ENCODE results near the gene ACVR1.
"Not testable (repeated sequence)": the region's sequence is repeated elsewhere in the genome, so short reads cannot be mapped to it uniquely, and the experiment has no call there.

ACVR1 gene

DNA sequence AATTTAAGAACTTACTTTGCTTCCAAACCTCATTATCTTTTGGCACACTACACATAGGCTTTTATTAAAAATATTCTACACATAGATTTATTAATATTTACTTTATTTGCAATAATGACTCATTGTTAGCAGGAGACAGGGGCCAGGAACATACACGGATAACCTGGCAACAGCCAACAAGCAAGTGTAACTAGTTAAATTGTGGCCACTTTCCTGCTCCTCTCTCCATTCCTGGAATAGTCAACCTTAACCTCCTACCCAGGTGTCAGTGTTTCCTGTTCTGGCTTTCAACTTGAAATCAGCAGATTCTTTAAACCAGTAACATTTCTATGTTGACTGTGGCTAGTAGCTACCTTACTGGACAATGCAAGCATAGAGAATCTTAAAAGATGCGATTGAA, 26.5 kb downstream of the ACVR1 start:
- no peak for DNase-seq

DNA sequence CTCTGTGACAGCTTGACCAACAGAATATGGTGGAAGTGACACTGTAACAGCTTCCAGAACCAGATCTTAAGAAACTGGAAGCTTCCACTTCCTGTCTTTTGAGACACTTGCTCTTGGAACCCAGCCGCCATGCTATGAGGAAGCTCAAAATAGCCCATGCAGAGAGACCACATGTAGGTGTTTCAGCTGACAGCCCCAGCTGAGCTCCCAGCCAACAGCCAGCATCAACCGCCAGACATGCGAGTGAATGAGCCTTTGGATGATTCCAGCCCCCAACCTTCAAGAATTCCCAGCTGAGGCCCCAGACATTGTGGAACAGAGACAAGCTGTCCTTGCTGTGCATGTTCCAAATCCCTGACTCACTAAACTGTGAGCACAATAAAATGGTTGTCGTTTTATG, 27.9 kb downstream of the ACVR1 start:
- no peak for DNase-seq

DNA sequence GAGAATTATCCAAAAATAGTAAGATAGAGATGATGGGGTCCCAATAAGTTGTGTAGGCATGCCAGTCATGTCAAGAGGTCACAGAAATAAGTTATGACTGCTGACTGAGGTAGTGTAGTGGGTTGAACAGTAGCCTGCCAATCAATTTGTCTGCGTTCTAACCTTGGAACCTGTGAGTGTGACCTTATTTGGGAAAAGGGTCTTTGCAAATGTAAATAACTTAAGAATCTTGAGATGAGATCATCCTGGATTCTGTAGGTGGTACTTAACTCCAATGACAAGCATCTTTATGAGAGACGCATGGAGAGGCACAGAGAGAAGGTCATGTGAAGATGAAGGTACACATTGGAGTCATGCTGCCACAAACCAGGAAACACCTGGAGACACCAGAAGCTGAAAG, 31.0 kb downstream of the ACVR1 start:
- DNase-seq: no peak

DNA sequence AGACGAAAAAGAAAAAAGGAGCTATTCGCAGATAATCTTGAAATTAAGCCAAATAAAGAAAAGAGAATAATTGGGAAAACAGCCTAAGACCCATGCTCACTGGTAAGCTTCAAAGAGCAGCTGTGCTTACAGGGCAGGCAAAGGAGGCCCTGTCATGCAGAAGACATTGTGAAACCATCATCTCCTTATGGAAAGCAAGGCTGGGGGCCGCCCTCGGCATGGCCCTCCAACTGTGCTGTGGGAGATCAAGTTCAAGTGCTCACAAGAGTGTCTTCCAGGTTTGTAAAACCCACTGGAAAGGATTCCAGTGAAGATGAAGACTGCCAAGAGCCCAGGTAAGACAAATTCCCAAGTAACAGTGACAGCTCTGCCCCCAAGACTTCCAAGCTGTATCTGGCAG, 32.2 kb downstream of the ACVR1 start:
- peak; percentile 5 to 28 for DNase-seq

DNA sequence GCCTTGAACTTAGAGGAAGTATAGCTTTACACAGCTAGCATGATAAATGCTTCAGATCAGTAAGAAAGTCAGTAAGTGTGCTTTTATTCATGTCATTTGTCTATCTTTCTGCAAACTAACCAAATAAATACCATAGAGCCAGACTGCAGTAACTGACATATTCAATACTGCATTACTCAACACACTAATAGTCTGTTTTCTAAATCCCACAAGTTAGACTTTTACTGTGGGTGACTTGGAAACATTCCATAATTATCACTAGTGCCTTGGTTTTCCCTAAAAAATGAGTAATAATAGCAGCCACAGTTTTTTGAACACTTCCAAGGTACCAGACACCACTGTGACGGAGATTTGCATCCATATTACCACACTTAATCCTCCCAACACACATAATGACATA, 33.0 kb downstream of the ACVR1 start:
- no peak for DNase-seq

DNA sequence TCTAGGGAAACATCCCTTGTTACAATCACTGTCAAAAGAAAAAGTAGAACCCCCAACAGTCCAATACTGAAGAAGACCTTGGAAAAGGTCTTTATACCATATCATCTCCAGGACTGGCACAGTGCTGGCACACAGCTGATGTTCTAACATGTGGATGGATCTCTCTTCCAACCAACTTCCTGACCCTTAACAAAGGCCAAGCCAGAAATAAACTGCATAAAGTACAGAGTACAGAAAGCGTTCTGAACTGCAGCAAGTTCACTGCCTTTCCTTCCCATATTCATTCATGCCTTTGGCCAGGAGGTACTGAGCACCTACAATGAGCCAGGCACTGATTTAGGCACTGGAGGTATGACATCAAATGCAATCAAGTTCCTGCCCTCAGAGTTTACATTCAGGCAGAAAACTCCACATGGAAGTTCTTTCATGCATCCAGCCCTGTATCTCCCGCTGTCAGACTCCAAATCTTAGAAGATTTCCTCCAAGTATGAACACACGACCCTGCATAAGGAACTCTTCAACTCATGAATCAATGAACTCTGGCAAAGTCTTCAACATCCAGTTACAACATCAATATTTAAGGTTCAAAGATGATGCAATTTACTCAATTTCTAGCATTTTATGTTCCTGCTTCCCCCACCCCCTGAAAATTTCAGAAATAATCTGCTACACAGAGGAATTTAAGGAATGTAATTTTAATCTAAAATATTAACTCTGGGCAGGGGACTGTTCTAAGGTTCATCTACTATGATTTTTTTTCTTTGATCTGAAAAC, 33.8 kb downstream of the ACVR1 start:
- DNase-seq: no peak

DNA sequence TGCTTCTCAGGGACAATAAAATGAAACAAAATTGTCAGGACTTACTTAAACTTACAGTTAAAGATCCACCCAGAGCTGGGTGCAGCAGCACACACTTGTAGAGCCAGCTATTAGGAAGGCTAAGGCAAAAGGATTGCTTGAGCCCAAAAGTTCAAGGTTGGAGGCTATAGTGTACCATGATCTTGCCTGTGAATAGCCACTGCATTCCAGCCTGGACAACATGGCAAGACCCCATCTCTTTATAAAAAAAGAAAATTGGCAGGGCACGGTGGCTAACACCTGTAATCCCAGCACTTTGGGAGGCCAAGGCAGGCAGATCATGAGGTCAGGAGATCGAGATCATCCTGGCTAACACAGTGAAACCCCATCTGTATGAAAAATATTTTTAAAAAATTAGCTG, 34.6 kb downstream of the ACVR1 start:
- no peak for DNase-seq

DNA sequence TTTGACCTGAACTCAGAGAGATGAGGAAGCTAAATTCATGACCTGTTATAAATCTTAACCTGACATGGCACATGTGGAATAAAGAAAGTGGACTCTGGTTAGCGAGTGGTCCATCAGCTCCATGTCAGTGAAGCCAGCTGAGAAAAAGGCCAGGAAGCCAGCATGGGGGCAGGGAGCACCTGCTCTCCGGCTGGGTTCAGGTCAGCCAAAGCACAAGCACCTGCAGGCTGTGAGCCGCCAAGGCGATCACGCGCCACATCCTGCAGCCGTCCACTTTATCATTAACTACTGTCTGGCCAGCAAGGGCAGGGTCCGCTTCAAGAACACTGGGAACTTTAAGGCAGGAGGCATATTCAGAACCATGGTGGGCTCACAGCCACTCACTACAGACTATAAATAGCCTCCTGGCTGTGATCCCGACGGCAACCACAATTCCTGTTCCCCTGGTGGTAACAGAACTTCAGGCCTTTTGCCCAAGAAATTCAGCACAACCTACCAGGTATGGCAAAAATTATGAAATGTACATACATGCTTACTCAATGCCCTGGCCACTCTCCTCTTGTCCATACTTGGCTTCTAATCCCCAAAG, 35.5 kb downstream of the ACVR1 start:
- DNase-seq: no peak

DNA sequence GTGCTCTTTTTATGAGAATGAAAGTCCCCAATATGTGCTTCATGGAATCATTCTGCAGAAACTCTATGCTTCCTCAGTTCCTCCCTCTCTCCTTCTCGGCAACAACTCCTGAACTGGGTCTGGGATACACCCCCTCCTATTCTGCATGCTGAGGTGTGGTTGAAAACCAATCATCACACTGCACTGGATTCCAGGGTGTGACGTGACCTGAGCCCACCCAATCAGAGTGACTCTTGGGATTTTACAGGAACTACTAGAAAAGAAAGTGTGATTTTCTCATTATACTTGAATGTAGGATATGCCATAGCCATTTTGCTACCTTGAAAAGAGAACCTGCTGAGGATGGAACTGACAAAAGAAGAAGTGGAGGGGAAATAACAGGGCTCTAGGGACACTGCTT, 36.3 kb downstream of the ACVR1 start:
- DNase-seq: peak in 1 of 2 experiments; percentile 16

DNA sequence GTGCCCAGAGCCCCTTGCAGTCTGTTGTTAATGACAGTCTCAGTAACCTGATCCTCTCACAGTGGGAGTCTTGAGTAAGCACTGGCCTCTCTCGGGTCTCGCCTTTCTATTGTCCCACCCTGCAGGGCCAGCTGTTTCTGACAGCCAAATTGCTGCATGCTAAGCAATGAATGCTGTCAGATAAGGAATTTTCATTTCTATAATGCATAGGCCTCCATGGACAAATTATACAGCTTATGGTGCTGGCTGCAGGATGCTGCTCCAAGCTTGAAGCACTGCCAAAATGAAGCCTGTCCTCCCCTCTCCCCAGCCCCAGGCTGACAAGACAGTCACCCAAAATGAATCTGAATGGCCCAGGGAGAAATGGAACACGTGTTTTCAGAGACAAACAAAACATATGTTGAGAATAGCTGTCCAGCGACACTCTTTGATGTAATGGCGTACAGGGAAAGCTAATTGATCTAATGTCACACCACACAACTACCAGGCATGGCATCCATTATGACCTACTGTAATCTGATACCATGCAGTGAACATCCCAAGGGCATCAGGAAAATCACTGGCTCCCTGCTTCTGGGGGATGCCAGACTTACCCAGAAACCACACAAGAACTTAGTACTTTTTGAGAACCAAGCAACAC, 36.8 kb downstream of the ACVR1 start:
- DNase-seq: peak; percentile 89 to 96

DNA sequence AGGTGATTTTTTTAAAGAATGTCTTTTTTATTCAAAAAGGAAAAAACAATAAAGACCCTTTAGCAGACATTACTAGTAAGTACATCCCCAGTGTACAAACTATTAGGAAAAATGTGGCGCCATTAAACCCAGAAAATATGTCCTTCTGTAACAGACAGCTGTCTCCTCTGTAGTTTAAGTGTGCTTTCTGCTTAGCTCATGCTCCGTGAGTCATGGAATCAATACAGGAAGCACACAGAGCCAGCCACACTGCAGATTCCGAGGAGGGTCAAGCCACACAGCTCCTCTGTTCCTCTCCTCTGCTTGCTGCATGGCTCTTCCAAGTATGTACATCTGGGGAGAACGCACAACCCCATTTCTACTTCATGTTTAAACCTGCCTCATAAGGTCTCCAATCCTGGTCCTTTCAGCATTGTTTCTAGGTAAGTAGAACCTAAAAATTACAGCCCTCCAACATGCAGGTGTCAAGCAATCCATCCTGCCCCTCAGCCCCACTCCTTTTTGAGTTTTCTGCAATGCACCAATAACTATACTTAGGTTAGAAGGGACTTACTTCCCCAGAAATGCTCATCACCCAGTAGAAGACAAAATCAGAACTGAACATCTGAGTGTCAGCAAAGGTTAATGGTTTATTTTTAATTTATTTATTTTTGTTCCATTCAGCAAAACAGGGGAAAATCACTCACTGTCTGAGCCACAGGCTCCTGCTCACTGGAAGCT, 37.5 kb downstream of the ACVR1 start:
- DNase-seq: peak; percentile 40 to 72

DNA sequence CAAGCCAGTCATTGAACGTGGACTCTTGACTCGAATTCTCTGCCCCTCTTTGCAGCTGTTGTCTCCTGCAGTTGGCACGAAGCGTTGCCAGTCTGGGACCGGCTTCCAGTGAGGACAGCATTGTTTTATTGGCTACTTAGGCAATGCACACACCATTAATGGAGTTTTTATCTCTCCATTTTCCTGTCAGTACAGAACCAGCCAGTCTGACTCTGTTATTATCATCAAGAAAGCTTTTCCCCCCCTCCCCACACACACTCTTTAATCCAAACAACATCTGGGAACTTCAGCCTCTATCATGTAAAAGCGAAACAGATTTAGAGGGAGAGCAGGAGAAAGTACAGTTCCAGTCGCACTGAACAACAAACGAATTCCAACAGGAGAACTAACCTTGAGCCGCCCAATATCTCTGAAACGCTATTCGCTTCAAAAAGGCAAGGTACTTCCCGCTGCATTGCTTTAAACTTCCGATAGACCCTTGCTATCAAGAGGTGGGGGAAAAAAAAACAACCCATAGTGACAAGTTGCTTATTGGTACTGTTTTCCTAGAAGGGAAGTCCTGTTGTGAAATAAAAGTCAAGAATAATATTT, 38.2 kb downstream of the ACVR1 start:
- DNase-seq: peak; percentile 68 to 73

DNA sequence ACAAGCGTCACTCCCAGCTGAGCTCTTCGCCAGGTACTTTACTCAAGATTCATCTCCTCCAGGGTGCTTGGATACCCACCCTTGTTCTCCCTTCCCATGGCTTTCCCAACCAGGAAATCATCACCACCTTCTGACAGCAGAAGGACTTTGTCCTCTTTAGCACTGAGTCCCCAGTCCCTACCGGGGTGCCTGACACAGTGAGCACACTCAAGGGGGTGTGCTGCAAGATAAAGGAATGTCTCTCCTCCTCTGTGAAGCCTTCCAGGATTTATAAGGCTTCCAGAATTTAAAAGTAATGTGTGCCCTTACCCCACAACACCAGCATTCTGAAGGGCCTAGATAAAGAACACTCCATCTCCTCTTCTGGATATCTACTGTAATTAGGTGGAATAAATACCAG, 39.6 kb downstream of the ACVR1 start:
- no peak for DNase-seq

DNA sequence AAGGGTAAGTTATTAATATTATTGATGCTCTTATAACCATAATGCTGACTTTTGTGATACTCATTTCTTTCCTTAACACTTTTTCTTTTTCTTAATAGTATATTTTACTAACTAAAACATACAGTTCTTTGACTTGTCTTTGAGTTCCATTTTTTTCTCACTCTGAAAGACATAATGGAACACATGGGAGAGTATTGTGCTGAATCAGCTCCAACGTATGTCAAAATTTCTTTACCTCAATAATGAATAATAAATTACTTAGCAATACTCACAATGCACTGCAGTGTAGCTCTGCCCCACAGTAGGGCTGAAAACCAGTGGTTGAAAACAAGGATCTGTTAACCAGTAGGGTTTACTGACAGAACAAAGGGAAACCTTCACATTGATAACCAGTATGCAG, 40.7 kb downstream of the ACVR1 start:
- no peak for DNase-seq

DNA sequence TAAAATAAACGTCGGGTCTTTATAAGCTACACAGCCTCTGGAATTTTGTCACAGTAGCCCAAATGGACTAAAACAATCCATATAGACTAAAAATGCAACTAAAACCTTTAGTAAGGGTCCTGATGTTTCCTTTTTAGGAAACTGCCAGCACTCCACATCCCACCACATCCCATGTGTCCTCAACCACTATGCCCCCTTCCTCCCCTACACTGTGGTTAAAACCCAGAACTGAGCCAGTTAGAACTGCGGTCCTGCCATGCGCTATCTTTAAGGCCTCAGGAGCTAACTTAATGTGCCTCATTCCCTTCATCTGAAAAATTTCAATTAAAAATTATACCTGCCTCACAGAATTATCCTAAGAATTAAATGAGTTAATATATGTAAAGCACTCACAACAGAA, 41.1 kb downstream of the ACVR1 start:
- DNase-seq: no peak

DNA sequence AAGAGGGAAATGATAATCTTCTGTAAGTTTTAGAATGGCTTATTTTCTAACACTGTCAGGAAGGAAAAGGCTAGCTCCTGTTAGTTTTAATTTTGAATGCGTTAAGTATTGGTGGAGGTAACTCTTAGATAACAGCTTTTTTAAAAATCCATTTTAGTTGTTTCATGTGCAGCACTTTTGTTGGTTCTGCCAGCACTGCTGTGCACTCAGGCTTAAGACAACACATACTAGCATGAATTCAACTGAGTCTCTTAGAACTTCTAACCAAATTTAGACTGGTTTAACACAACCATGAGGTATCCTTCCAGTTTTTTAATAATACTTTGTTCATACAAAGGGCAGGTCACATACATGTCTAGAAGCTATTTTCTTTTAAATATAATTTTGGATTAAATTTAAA, 42.4 kb downstream of the ACVR1 start:
- DNase-seq: no peak

DNA sequence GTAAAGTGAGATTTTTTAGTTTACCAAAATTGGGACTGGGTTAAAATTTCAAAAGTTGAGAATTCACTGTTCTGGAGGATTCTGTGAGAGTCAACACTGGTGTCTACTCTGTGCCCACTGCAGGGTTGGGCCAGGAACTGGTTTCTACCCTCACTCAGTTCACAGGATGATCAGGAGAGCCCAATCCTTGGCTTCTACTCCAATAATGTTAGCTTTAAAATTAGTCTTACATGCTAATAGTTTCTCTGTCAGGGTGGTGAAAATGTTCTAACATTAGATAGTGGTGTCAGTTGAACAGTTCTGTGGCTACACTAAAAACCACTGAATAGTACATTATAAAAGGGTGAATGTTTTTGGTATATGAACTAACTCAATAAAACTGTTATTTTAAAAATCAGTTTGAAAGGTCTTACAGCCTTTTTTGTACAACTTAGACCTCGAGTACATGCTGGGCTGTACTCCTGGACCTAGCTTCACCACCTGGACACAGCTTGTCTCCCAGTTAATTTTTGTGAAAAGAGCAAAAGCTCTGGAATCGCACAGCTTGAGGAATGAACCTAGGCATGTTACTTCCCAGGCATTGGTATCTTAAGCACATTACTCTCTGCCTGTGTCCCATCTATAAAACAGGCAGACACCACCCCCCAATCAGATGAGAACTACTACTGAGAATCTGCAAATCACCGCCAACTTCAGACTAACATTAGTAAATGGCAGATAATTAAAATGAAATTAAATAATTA, 44.4 kb downstream of the ACVR1 start:
- DNase-seq: no peak

DNA sequence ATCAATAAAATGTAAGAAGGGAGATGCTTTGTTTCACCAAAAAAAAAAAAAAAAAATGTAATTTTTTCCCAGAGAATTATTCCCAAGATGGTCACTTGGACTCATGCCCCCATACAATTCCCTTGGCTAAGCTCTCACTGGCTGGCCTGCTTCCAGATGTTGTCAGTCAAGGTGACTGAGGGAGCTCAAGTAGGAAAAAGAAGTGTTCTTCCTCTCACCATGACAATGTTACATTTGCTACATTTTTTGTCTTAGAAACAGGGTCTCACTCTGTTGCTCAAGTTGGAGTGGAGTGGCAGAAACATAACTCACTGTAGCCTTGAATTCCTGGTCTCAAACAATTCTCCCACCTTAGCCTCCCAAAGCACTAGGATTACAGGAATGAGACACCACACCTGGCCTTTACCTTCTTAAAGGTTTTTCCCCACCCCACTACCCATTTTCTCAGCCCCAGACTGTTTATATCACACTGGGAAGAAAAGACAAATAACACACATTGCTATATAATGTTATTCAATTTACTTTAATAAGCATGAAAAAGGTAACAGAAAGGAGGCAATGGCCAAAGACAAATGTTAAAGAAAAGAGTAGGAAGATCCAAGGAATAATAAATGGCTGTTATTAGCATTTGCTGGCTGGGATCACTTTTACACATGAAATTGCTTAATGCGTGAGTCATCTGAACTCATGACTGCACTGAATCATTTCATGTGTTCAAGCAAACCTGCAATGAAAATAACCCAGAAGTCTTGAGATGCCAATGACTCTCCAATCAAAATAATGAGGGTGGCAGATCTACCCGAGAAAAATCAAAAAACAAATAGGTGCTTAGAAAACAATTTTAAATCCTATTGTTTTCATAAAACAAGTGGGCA, 45.2 kb downstream of the ACVR1 start:
- DNase-seq: no peak

DNA sequence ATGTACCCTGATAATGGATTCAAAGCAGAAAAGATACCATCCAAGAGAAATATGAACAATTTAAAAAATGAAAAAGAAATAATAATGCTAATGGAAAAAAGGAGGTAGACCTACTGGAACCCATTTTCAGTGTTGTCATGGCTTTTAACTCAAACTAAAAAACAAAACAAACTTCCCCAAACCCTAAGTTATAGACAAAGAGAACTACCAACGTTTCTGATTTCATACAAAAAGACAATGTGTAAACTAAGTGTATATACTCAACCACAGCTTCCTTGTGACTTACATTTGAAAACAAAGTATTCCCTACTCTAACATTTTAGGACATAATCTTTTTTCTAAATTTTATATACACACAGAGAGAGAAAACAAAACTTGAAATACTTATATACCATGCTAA, 45.9 kb downstream of the ACVR1 start:
- no peak for DNase-seq

DNA sequence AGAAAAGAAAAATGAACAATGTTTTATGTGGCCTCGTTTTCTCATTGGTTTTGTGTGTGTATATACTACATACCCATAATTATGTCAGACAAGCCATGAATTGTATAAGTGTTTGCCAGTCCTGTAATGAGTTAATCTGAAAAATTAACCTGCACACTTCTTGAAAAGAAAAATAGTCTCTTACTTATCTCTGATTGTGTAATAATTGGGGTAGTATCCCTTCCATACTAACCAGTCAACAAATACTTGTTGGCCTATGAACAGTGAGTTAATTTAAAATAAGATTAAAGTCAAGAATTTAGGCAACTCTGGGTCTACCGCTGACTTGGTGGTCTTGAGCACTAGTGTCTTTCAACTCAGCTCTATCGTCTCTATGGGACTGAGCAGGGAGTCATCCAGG, 48.8 kb downstream of the ACVR1 start:
- DNase-seq: no peak

DNA sequence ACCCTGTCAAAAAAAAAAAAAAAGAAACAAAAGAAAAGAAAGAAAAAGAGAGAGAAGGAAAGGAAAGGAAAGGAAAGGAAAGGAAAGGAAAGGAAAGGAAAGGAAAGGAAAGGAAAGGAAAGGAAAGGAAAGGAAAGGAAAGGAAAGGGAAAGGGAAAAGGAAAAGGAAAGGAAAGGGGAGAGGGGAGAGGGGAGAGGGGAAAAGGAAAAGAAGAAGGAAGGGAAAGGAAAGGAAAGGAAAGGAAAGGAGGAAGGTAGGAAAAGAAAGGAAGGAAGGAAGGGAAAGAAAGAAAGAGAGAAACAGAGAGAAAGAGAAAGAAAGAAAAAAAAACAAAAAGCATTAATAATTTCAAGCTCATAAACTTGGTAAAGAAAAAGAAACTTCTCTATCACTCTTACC, 49.5 kb downstream of the ACVR1 start:
- DNase-seq: not testable (repeated sequence)

DNA sequence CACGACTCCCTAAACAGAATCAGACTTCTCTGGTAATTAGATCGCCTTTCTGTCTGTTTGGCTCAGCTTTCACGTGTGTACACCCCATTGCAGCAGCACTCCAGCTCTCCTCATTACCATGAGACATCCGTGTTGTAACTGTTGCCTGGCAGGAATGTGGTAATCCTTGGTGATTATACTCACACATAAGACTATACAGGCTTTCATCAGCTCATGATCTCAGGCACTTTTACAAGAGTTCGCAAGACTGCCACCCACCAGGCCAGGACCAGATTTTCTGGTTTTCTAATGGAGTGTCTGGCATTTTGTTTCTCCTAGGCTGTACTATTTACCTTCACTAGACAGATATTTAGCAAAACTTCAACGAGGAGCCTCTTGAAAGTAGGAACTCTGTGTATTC, 50.2 kb downstream of the ACVR1 start:
- DNase-seq: peak; percentile 67 to 79
